Prostate gland (tissue), 2 donors: ENCODE data around the gene WNT16. TPM values are rescaled to one million over a fixed set of nuclear protein-coding genes. Genes with fewer than 3 reads are reported as not detected.
"Not testable (repeated sequence)": the region's sequence is repeated elsewhere in the genome, so short reads cannot be mapped to it uniquely, and the experiment has no call there.

Experiments
- DNase-seq: peaks from one replicate; pipeline ENCODE4 v3.0.0-alpha.2; 2019; ENCODE audit warnings: low spot score
- H3K27ac ChIP-seq, 2 donors: fragments of 200-600 bp; sonication (generic); 2 replicates each; pipeline ENCODE4 v1.5.1; 2017 to 2019
- H3K27me3 ChIP-seq: fragments of 200-600 bp; sonication (generic); replicated peaks from 2 replicates; pipeline ENCODE4 v1.5.1; 2019; ENCODE audit not compliant: insufficient read depth
- H3K36me3 ChIP-seq, 2 donors: fragments of 200-600 bp; sonication (generic); 1 replicate in 1 of 2; 2 replicates in 1 of 2; pipeline versions ENCODE4 v1.5.1 to v1.8.1; 2017 to 2019
- H3K4me1 ChIP-seq: fragments of 200-600 bp; sonication (generic); replicated peaks from 2 replicates; pipeline ENCODE4 v1.5.1; 2019
- H3K4me3 ChIP-seq, 2 donors: fragments of 200-600 bp; sonication (generic); 2 replicates each; pipeline ENCODE4 v1.5.1; 2017 to 2019
- H3K9me3 ChIP-seq: fragments of 200-600 bp; sonication (generic); 2 replicates; pipeline ENCODE4 v1.5.1; 2017
- CTCF ChIP-seq, 4 experiments: fragments of 200-600 bp in 2 of 4; fragments of 450-650 bp in 2 of 4; sonication (generic) in 2 of 4; IDR thresholded peaks; 1 replicate in 3 of 4; 2 replicates in 1 of 4; pipeline ENCODE4 v1.5.1; 2016 to 2019; ENCODE audit warnings: antibody characterized with exemption in 4 of 4, mild to moderate bottlenecking in 2 of 4, moderate library complexity in 2 of 4
- POLR2A ChIP-seq: fragments of 450-650 bp; IDR thresholded peaks from one replicate; pipeline ENCODE4 v1.6.1; 2016; ENCODE audit warnings: antibody characterized with exemption, mild to moderate bottlenecking
- POLR2AphosphoS5 ChIP-seq: sonication (generic); formaldehyde crosslinking; IDR thresholded peaks from one replicate; pipeline ENCODE4 v1.6.1; 2017; ENCODE audit warnings: antibody characterized with exemption
- WGBS: methylation state at CpG from one replicate; pipeline ENCODE4 v1.1.5; 2018; 5-methylcytosine and 5-hydroxymethylcytosine counted together
- intact Hi-C: fragments of 100-400 bp; cut with DNase I; formaldehyde crosslinking; loops from one replicate; pipeline ENCODE4 v1.14.2; 2022
- total RNA-seq, 2 donors: library from RNA; depleted of rRNA; stranded (reverse); fragments of >200 nt; gene quantifications; one replicate each; pipeline ENCODE4 v1.1.0, GENCODE V29; 2016

WNT16 gene
- total RNA-seq, 2 donors from 2014 or later, result 0.23 to 1.1 TPM

- Histone ChIP-seq H3K27me3 (no peaks in the 10 kb centered on the region), H3K27ac (no peak overlapping the region), H3K4me1 (no peaks in the 10 kb centered on the region), H3K36me3 (no peaks in the 10 kb centered on the region), H3K4me3 (no peak overlapping the region), H3K9me3 (no peaks in the 10 kb centered on the region)
- DNase-seq, result no peak
- no peak for TF ChIP-seq POLR2AphosphoS5
- TF ChIP-seq CTCF (IDR thresholded peaks at IDR 0.05), result no peak
- TF ChIP-seq POLR2A, result no peak
- 56% methylated on average over 4 of the region's 4 CpGs for WGBS
- intact Hi-C loops, result no loop called here
Measured at GRCh38 chr7:121307021-121307574, 21.7 kb upstream of the WNT16 start.

- Histone ChIP-seq H3K36me3 (no peaks in the 10 kb centered on the region), H3K4me3 (no peak overlapping the region), H3K27me3 (no peaks in the 10 kb centered on the region), H3K27ac (no peak overlapping the region), H3K4me1 (no peaks in the 10 kb centered on the region), H3K9me3 (no peaks in the 10 kb centered on the region)
- TF ChIP-seq POLR2A (no peak), CTCF (IDR thresholded peaks at IDR 0.05) (no peak), POLR2AphosphoS5 (no peak)
- no peak for DNase-seq
- 39% methylated on average over 3 of the region's 3 CpGs for WGBS
- intact Hi-C loops, result no loop called here
Measured at GRCh38 chr7:121313220-121313792, 15.5 kb upstream of the WNT16 start.

- Histone ChIP-seq H3K4me1 (no peaks in the 10 kb centered on the region), H3K36me3 (no peaks in the 10 kb centered on the region), H3K27me3 (no peaks in the 10 kb centered on the region), H3K9me3 (no peaks in the 10 kb centered on the region), H3K27ac (no peak overlapping the region), H3K4me3 (no peak overlapping the region)
- no peak for TF ChIP-seq POLR2AphosphoS5
- no peak for TF ChIP-seq POLR2A
- no peak for TF ChIP-seq CTCF (IDR thresholded peaks at IDR 0.05)
- WGBS, result 12% methylated on average over 9 of the region's 9 CpGs
- intact Hi-C loops, result no loop called here
- no peak for DNase-seq
Measured at GRCh38 chr7:121313793-121314676, 14.8 kb upstream of the WNT16 start.

- H3K4me3 ChIP-seq, intact Hi-C loops, H3K27ac ChIP-seq, H3K27me3 ChIP-seq, H3K36me3 ChIP-seq, H3K4me1 ChIP-seq, DNase-seq, H3K9me3 ChIP-seq: not testable (repeated sequence)
- WGBS, result 93% methylated on average over 3 of the region's 3 CpGs
Measured at GRCh38 chr7:121315170-121315569, 13.6 kb upstream of the WNT16 start.

- TF ChIP-seq CTCF (IDR thresholded peaks at IDR 0.05) (no peak), POLR2A (no peak), POLR2AphosphoS5 (no peak)
- Histone ChIP-seq H3K27ac (no peak overlapping the region), H3K4me1 (no peaks in the 10 kb centered on the region), H3K4me3 (no peak overlapping the region), H3K27me3 (peaks cover 6% of the 10 kb centered on the region), H3K9me3 (no peaks in the 10 kb centered on the region), H3K36me3 (no peaks in the 10 kb centered on the region)
- no peak for DNase-seq
- 67% methylated on average over 3 of the region's 3 CpGs for WGBS
- intact Hi-C loops, result no loop called here
Measured at GRCh38 chr7:121322460-121322859, 6.3 kb upstream of the WNT16 start.
